HG03103 (cell line): ENCODE measurements around the gene MTERF1.
A peak's percentile ranks its signal among the peaks of the same experiment; 100 is the strongest.
"Not testable (repeated sequence)": the region's sequence is repeated elsewhere in the genome, so short reads cannot be mapped to it uniquely, and the experiment has no call there.

ENCODE experiments used
- ATAC-seq: cut with Tn5 transposase; IDR thresholded peaks from one replicate; pipeline ENCODE4 v1.9.1; 2021; ENCODE audit warnings: low read depth; ENCODE audit not compliant: unreplicated experiment

The MTERF1 gene

DNA sequence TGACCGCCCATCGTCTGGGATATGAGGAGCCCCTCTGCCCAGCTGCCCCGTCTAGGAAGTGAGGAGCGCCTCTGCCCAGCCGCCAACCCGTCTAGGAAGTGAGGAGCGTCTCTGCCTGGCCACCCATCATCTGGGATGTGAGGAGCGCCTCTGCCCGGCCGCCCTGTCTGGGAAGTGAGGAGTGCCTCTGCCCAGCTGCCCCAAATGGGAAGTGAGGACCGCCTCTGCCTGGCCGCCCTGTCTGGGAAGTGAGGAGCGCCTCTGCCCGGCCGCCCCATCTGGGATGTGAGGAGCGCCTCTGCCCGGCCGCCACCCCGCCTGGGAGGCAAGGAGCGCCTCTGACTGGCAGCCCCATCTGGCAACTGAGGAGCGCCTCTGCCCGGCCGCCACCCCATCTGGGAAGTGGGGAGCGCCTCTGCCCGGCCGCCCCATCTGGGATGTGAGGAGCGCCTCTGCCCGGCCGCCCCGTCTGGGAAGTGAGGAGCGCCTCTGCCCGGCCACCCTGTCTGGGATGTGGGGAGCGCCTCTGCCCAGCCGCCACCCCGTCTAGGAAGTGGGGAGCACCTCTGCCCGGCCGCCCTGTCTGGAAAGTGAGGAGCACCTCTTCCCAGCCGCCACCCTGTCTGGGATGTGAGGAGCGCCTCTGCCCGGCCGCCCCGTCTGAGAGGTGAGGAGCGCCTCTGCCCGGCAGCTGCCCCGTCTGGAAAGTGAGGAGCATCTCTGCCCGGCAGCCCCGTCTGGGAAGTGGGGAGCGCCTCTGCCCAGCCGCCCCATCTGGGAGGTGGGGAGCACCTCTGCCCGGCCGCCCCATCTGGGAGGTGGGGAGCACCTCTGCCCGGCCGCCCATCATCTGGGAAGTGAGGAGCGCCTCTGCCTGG lies 7.1 kb upstream of the MTERF1 start:
- ATAC-seq = not testable (repeated sequence)

DNA sequence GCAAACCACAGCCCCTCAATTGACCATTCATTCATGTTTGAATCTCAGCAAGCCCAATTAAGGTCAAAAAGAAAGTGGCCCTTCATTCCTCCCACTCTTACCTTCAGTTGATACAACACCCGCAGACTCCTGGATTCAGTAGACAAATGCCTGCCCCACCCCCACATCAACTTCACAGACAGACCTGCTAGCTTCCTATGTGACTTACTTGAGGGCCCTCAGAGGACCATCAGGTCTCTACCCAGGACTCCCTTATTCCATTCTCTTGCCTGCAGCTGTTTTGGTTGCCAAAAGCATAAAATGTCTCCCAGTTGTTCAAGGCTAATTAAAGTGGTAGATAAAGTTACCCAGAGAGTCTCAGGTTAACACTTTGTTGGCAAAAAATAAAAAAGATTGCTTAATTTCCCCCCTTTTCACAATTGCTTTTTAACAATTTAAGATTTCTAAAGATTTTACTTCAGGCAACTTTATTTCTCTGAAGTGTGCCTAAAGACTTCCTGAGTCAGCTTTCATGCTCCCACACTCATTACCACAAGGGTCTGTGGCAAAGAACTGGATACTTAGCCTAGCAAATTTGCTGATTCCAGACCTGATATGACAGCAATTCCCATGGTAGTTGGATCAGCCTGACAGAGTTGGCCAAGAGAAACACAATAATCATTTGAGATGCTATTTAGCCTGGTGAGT lies 3.3 kb upstream of the MTERF1 start:
- no peak for ATAC-seq

DNA sequence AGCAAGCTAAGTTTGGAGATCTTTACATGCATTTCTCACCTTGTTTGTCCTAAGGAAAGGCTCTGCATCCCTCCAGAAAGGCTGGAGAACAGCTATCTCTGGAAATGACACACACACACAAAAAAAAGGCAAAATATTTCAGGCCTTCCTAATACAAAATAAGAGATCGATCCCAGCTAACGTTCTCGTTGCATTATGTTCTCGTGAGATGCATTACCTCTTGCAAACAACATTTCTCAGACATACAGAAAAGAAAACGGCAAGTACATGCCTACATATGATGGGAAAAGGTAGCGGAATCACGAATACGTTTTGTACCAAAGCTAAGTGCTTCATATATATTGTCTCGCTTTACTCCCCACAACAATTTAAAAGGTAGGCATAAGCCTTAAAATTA lies 488 bp downstream of the MTERF1 start:
- ATAC-seq = peak; percentile 5

DNA sequence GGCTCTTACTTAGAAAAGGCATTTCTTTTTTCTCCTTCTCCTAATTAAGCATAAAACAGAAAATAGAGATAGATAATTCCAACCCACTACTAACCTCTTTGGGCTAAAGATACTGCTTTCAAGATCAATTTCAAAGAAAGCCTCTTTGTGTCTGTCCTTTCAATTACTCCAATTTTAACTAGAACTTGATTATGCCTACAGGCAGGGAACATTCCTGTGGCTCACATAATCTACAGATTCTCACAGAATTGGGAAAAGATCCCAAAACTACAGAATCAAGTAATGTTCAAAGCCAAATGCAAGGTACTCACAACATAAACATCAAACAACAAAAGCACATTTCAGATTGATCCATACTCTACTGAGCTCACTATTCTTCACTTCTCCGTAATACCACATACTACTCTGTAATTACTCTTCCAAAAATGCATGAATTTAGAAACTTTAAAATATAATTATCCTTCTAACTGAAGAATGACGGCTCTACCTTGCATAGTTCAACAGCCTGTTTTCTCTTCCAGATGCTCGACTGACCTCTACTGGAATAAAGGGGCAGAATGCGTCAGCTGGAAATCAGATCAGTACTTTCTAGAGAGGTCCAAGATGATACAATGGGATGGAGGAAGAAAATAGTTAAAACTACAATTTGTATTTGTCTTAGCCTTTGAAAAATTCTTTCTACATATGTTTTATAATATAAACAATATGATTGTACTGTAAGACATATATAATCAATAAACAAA lies 3.9 kb downstream of the MTERF1 start:
- no peak for ATAC-seq

DNA sequence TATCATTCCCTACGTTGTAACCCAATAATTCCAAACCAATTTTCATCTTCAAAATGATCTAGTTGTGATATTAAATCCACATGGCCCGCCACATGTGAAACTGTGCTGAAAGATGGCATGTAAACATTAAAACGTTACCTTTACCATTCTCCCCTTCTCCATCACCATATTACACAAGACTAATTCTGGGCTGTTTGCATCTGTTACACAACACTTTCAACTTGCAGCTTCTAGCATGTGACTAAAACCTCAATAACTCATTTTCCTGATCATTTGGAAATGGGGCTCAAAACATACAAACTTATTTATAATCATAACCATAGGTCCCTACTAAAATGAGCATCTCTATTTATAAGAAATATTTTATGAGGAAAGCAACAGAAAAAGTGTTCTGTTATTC lies 4.7 kb downstream of the MTERF1 start:
- ATAC-seq = no peak

GRCh38 chr7:91872928-91873327 lies 7.6 kb downstream of the MTERF1 start:
- ATAC-seq = no peak

GRCh38 chr7:91872069-91872468 lies 8.4 kb downstream of the MTERF1 start:
- ATAC-seq = no peak

DNA sequence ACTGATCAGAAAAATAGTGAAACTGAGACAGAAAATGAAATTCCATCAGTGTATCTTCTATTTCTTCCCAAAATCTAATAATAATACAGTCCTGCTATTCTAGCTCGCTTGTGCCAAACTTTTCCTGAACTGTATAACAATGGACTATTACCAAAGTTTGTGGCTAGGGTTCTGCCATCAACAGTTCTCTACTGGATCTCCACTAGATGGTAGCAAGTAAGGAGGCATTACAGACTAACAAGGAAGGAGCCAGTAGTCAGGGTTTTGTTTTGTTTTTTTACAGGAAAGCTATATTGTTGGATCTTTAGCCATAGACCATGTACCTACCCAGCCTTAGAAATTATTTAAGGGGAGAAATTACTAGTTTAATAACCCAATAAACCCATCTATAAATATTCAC lies 10.8 kb downstream of the MTERF1 start:
- ATAC-seq = no peak

GRCh38 chr7:91866599-91867148 lies 13.8 kb downstream of the MTERF1 start:
- ATAC-seq = no peak

DNA sequence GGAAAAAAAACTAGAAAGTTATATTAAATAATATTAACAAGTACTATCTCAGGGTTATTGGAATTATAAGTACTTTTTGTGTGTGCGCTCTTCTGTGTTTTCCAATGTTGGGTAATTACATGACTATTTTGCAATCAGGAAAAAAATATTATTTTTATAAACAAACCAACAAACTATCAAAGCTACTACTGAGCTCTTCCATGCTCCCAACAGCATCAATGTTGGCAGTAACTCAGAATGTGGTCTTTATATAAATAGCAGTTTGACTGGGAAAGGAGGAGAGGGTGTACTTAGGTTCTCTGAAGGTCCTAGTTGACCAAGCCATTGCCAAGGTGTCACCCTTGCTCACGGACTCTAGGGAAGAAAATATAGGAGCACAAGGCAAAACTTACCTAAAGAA lies 15.0 kb downstream of the MTERF1 start:
- ATAC-seq = no peak

DNA sequence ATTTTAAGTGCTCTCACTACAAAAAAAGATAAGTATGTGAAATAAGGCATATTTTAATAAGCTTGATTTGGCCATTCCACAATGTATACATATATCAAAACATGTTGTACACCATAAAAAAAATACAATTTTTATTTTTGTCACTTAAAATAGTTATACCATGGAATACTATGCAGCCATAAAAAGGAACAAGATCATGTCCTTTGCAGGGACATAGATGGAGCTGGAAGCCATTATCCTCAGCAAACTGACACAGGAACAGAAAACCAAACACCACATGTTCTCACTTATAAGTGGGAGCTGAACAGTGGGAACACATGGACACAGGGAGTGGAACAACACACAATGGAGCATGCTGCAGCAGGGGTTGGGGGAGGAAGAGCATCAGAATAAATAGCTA lies 15.9 kb downstream of the MTERF1 start:
- ATAC-seq = not testable (repeated sequence)

DNA sequence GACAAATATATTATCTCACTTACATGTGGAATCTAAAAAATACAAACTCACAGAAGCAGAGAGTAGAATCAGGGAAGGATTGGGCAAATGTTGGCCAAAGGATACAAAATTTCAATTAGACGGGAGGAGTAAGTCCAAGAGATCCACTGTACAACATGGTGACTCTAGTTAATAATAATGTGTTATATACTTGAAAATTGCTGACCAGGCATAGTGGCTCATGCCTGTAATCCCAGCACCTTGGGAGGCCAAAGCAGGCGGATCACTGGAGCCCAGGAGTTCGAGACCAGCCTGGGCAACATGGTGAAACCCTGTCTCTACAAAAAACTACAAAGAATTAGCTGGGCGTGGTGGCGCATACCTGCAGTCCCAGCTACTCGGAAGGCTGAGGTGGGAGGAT lies 16.4 kb downstream of the MTERF1 start:
- ATAC-seq = no peak

GRCh38 chr7:91852263-91852741 lies 28.2 kb downstream of the MTERF1 start:
- ATAC-seq = no peak

GRCh38 chr7:91850455-91850854 lies 30.0 kb downstream of the MTERF1 start:
- ATAC-seq = no peak

DNA sequence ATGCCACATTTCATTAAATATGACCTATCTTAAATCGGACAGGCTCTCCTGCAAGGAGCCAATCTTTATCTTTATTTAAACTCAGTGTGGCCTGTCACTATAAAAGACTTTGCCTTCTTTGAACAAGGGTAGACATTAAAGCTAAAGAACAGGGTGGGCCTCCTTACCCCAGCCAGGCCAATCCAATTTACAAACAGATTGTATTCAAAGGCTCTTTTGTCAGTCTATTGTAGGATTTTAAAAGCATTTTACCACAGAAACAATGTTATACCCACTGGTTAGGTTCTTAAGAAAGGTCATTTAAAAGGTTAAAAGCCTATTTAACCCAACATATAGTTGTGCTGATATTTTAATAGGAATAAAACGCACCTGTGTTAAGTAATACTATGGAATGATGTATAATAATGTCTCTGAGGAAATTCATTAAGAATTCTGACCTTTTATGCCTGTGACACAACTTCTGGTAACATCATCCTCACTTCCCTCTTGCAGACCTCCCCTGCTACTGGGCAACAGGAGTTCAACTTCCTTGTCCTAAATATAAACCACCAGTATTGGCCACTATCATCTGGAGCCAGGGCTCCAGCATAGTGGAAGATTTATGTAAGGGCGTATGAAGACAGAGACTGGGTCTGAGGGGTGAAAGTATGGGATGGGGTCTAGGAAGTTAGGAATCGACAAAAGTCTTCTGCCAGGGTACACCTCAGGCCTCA lies 32.5 kb downstream of the MTERF1 start:
- ATAC-seq = no peak

DNA sequence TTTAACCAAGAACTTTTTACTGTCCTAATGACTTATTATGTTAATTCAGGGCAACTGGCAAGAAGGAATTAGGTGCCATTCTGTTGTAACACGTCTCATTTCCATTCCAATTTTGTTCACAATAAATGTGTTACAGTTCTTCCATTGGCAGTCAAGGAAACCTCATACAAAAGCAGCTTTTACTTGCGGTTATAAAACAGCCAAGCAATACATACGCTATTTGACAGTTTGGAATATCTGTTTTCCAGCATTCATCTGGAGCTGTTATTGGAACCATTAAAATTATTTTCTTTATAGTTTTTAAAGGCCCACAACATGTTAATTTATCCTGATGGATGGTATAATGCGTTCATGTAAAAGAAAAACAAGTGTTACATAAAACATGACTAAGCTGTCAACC lies 33.3 kb downstream of the MTERF1 start:
- no peak for ATAC-seq

DNA sequence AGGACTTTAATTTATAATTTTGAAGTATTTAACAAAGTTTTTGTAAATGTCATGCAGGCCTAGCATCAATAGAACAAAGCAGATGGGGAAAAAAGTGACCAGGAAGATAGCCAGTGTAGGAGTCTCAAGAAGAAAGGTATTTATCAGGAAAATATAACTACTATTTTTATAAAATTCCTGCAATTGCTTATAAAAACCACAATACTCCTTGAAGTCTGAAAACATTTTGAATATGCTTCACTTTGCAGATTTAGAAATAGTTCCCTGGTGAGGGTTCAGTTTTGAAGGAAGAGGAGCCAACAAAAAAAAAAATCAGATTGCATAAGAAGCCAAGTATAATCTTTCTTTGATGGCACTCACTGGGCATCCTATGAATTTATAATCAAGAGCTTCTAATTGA lies 34.1 kb downstream of the MTERF1 start:
- no peak for ATAC-seq

DNA sequence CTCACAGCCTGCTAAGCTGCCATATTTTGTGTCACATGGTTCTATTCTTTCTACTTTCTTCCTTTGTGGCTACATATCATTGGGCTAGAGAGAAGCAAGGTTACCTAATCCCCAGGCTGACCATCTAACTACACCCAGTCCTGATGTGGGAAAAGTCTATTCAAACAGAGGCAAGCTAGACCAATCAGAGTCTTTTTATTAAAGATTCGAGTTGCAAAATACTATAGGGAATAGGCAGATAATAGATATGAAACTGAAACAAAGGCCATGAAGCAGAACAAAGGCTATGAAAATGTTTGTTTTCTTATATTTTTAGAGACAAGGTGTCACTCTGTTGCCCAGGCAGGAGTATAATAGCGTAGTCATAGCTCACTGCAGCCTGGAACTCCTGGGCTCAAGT lies 36.7 kb downstream of the MTERF1 start:
- ATAC-seq = peak; percentile 80

DNA sequence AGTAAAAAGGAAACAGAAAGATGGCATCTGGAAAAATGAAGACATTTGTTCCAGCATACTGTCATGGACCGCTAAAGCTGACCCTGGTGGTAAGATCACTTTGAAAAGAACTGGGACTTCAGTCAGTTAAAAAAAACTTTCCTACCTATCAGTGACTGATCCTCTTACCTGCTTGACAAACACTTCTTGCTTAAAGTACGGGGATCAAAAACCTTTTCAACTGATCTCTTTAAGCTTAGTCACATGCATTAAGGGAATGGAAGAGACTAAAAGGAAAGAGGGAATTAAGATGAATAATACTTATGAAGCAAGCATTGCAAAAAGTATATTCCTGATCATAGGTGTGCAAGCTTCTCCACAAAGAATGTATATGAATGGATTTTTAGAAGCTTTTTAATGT lies 42.1 kb downstream of the MTERF1 start:
- no peak for ATAC-seq

DNA sequence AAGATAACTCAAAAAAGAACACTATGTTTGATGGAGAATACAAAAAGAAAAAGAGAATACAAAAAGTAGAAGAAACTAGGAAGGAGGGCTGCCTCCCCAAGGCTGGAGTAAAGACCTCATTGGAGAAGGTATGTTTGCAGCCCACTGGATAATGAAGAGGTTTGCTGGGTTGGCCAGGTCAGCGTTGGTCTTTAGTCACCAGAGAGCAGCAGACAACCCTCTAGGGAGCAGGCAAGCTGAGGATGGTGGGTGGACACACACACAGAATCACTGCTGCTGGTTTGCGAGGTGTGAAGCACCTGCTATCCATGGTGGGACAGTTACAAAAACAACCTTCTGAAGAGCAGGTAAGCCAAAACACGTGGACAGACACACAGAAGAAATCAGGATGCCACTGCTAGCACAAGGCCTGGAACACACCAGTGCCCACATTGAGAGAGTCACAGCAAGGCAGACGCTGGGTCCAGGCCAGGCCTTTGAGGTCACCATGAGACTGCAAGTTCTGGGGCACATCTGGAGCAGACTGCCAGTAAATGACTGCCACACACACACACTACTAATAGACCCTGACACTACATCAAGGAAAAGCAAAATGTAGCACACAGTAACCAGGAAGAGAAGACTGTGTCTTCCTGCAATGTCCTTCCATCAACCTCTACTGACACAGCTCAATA lies 43.0 kb downstream of the MTERF1 start:
- no peak for ATAC-seq
